HG03045 (cell line): ENCODE measurements around the gene KIAA1958.
"Not testable (repeated sequence)": the region's sequence is repeated elsewhere in the genome, so short reads cannot be mapped to it uniquely, and the experiment has no call there.

Experiments used
- ATAC-seq: cut with Tn5 transposase; IDR thresholded peaks from one replicate; pipeline ENCODE4 v1.9.1; 2021; ENCODE audit warnings: mild to moderate bottlenecking, moderate library complexity; ENCODE audit not compliant: unreplicated experiment

The KIAA1958 gene

GRCh38 chr9:112489876-112490666, 3.4 kb downstream of the KIAA1958 start:
- no peak for ATAC-seq

GRCh38 chr9:112493393-112494137, 6.9 kb downstream of the KIAA1958 start:
- ATAC-seq, result no peak

- no peak for ATAC-seq
These were observed 7.5 kb downstream of the KIAA1958 start for GRCh38 chr9:112494153-112494552.

GRCh38 chr9:112495614-112496013, 9.0 kb downstream of the KIAA1958 start:
- ATAC-seq, result no peak

- no peak for ATAC-seq
These were observed 9.6 kb downstream of the KIAA1958 start for GRCh38 chr9:112496074-112496722.

GRCh38 chr9:112500842-112501241, 14.2 kb downstream of the KIAA1958 start:
- no peak for ATAC-seq

GRCh38 chr9:112501287-112501686, 14.7 kb downstream of the KIAA1958 start:
- ATAC-seq, result no peak

GRCh38 chr9:112502175-112502946, 15.7 kb downstream of the KIAA1958 start:
- no peak for ATAC-seq

GRCh38 chr9:112503170-112503569, 16.5 kb downstream of the KIAA1958 start:
- no peak for ATAC-seq

- ATAC-seq, result no peak
These were observed 18.5 kb downstream of the KIAA1958 start for GRCh38 chr9:112505086-112505485.

GRCh38 chr9:112505607-112506006, 19.0 kb downstream of the KIAA1958 start:
- ATAC-seq, result no peak

GRCh38 chr9:112506571-112506970, 19.9 kb downstream of the KIAA1958 start:
- ATAC-seq, result no peak

- ATAC-seq, result no peak
These were observed 20.5 kb downstream of the KIAA1958 start for GRCh38 chr9:112507001-112507680.

GRCh38 chr9:112508377-112508776, 21.8 kb downstream of the KIAA1958 start:
- ATAC-seq, result no peak

- ATAC-seq, result not testable (repeated sequence)
These were observed 25.8 kb downstream of the KIAA1958 start for GRCh38 chr9:112512377-112512776.

- ATAC-seq, result no peak
These were observed 30.1 kb downstream of the KIAA1958 start for GRCh38 chr9:112516769-112517168.

- ATAC-seq, result no peak
These were observed 33.4 kb downstream of the KIAA1958 start for GRCh38 chr9:112520069-112520468.

GRCh38 chr9:112520656-112521055, 34.0 kb downstream of the KIAA1958 start:
- no peak for ATAC-seq

GRCh38 chr9:112526973-112527372, 40.3 kb downstream of the KIAA1958 start:
- ATAC-seq, result no peak

GRCh38 chr9:112527959-112528358, 41.3 kb downstream of the KIAA1958 start:
- ATAC-seq, result no peak
